ENCODE data around the gene PI4K2B.
A peak's percentile ranks its signal among the peaks of the same experiment; 100 is the strongest.
"Not testable (repeated sequence)": the region's sequence is repeated elsewhere in the genome, so short reads cannot be mapped to it uniquely, and the experiment has no call there.

PI4K2B gene

GRCh38 chr4:25245181-25245580, 11.3 kb downstream of the PI4K2B start:
- no peak for TF ChIP-seq CTCF (conservative IDR thresholded peaks at IDR 0.05; ENCODE audit: control insufficient read depth, insufficient read depth, low read depth, low read length)
- no peak overlapping the region for H3K4me3 ChIP-seq (ENCODE audit: control insufficient read depth, low read depth, low read length)
- DNase-seq (ENCODE audit: low read depth) = no peak

- TF ChIP-seq CTCF (conservative IDR thresholded peaks at IDR 0.05; ENCODE audit: control insufficient read depth, insufficient read depth, low read depth, low read length) = no peak
Observed at GRCh38 chr4:25246680-25247611, 13.1 kb downstream of the PI4K2B start.

GRCh38 chr4:25248875-25249274, 15.0 kb downstream of the PI4K2B start:
- not testable (repeated sequence) for DNase-seq (ENCODE audit: low read depth); H3K4me3 ChIP-seq (ENCODE audit: control insufficient read depth, low read depth, low read length)

More at GRCh38 chr4:25246680-25247611, 13.1 kb downstream of the PI4K2B start:
- DNase-seq (ENCODE audit: low read depth) = no peak
- no peak overlapping the region for H3K4me3 ChIP-seq (ENCODE audit: control insufficient read depth, low read depth, low read length)

GRCh38 chr4:25249494-25249893, 15.7 kb downstream of the PI4K2B start:
- DNase-seq (ENCODE audit: low read depth); H3K4me3 ChIP-seq (ENCODE audit: control insufficient read depth, low read depth, low read length): not testable (repeated sequence)

- no peak overlapping the region for H3K4me3 ChIP-seq (ENCODE audit: control insufficient read depth, low read depth, low read length)
- no peak for TF ChIP-seq CTCF (conservative IDR thresholded peaks at IDR 0.05; ENCODE audit: control insufficient read depth, insufficient read depth, low read depth, low read length)
- DNase-seq (ENCODE audit: low read depth) = no peak
Observed at GRCh38 chr4:25252230-25253070, 18.6 kb downstream of the PI4K2B start.

- TF ChIP-seq CTCF (conservative IDR thresholded peaks at IDR 0.05; ENCODE audit: control insufficient read depth, insufficient read depth, low read depth, low read length) = no peak
- DNase-seq (ENCODE audit: low read depth) = peak; percentile 2
- H3K4me3 ChIP-seq (ENCODE audit: control insufficient read depth, low read depth, low read length) = no peak overlapping the region
Observed at GRCh38 chr4:25253071-25253445, 19.2 kb downstream of the PI4K2B start.

GRCh38 chr4:25253786-25254185, 20.0 kb downstream of the PI4K2B start:
- not testable (repeated sequence) for DNase-seq (ENCODE audit: low read depth)

GRCh38 chr4:25258980-25259578, 25.2 kb downstream of the PI4K2B start:
- no peak overlapping the region for H3K4me3 ChIP-seq (ENCODE audit: control insufficient read depth, low read depth, low read length)
- no peak for TF ChIP-seq CTCF (conservative IDR thresholded peaks at IDR 0.05; ENCODE audit: control insufficient read depth, insufficient read depth, low read depth, low read length)
- peak; percentile 70 for DNase-seq (ENCODE audit: low read depth)

More at GRCh38 chr4:25253786-25254185, 20.0 kb downstream of the PI4K2B start:
- H3K4me3 ChIP-seq (ENCODE audit: control insufficient read depth, low read depth, low read length) = not testable (repeated sequence)
